ENCODE results near the gene GMDS. TPM values are rescaled to one million over a fixed set of nuclear protein-coding genes. Genes with fewer than 3 reads are reported as not detected.

The GMDS gene
- total and polyA plus RNA-seq, 2 donors = 19.9 to 28.4 TPM

- DNase-seq (ENCODE audit: low read depth in 6 of 9, low spot score in 9 of 9) = no peak
- WGBS = 74% methylated on average over 8 of the region's 8 CpGs
- peaks cover 0 to 4% of the 10 kb centered on the region in 2 donors for H3K4me1 ChIP-seq (ENCODE audit: control insufficient read depth in 2 of 2, insufficient read depth in 2 of 2, low read length in 2 of 2)
- H3K27me3 ChIP-seq (ENCODE audit: control insufficient read depth in 2 of 2, insufficient read depth in 1 of 2, low read length in 1 of 2) = peaks cover 50 to 94% of the 10 kb centered on the region in 2 donors
- H3K9me3 ChIP-seq (ENCODE audit: control insufficient read depth in 2 of 2, insufficient read depth in 1 of 2, low read length in 1 of 2) = no peaks in the 10 kb centered on the region
- no peak overlapping the region for H3K4me3 ChIP-seq (ENCODE audit: low read length in 2 of 2)
- H3K36me3 ChIP-seq (ENCODE audit: control insufficient read depth in 2 of 2, insufficient read depth in 2 of 2, low read length in 1 of 2) = no peaks in the 10 kb centered on the region
- no peak overlapping the region for H3K27ac ChIP-seq (ENCODE audit: low read depth in 1 of 2, low read length in 1 of 2)
These were observed 648.2 kb downstream of the GMDS start for GRCh38 chr6:1597121-1597744.

DNA sequence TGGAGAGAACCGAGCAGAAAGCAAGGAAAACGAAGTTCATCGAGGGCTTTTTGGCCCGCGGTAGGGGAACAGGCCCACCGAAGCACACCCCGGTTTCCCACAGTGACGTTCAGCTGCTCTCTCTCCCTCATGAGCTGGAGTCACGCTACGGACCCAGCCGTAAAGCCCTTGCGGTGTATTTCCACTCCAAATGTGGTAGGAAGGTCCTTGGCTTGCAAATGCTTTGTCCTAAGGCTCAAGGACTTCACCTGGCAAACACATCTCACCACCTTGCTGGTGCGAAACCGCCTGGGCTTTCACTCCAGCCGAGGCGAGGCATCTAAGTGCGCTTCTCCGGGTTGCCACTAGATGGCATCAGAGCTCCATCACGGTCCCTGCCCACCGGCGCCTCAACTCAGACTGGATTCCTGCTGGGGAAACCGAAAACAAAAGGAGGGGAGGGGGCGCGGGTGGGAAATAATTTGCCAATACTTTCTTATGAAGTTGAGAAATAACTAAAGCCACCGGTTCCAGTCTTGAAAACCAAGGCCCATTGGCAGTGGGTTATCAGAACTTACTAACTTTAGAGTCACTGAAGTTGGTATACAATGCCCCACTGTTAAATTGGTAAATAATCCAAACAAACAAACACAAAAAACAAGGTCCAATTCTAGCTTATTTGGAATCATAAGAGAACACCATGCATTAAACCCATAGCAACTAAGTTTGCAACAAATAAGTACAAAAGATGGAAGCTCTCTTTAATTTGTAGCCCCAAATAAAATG, 649.1 kb downstream of the GMDS start:
- H3K27me3 ChIP-seq (ENCODE audit: control insufficient read depth in 2 of 2, insufficient read depth in 1 of 2, low read length in 1 of 2) = peaks cover 40 to 91% of the 10 kb centered on the region in 2 donors
- no peak overlapping the region for H3K27ac ChIP-seq (ENCODE audit: low read depth in 1 of 2, low read length in 1 of 2)
- no peaks in the 10 kb centered on the region for H3K36me3 ChIP-seq (ENCODE audit: control insufficient read depth in 2 of 2, insufficient read depth in 2 of 2, low read length in 1 of 2)
- H3K4me3 ChIP-seq (ENCODE audit: low read length in 2 of 2) = no peak overlapping the region
- H3K4me1 ChIP-seq (ENCODE audit: control insufficient read depth in 2 of 2, insufficient read depth in 2 of 2, low read length in 2 of 2) = peaks cover 0 to 4% of the 10 kb centered on the region in 2 donors
- DNase-seq (ENCODE audit: low read depth in 6 of 9, low spot score in 9 of 9) = peak in 3 of 9 donors; percentile 61 to 75 (median 70)
- 20% methylated on average over 25 of the region's 25 CpGs for WGBS
- H3K9me3 ChIP-seq (ENCODE audit: control insufficient read depth in 2 of 2, insufficient read depth in 1 of 2, low read length in 1 of 2) = no peaks in the 10 kb centered on the region

- H3K4me1 ChIP-seq (ENCODE audit: control insufficient read depth in 2 of 2, insufficient read depth in 2 of 2, low read length in 2 of 2) = peaks cover 0 to 4% of the 10 kb centered on the region in 2 donors
- no peaks in the 10 kb centered on the region for H3K36me3 ChIP-seq (ENCODE audit: control insufficient read depth in 2 of 2, insufficient read depth in 2 of 2, low read length in 1 of 2)
- DNase-seq (ENCODE audit: low read depth in 6 of 9, low spot score in 9 of 9) = no peak
- no peak overlapping the region for H3K27ac ChIP-seq (ENCODE audit: low read depth in 1 of 2, low read length in 1 of 2)
- H3K9me3 ChIP-seq (ENCODE audit: control insufficient read depth in 2 of 2, insufficient read depth in 1 of 2, low read length in 1 of 2) = no peaks in the 10 kb centered on the region
- peaks cover 33 to 85% of the 10 kb centered on the region in 2 donors for H3K27me3 ChIP-seq (ENCODE audit: control insufficient read depth in 2 of 2, insufficient read depth in 1 of 2, low read length in 1 of 2)
- 67% methylated on average over 28 of the region's 28 CpGs for WGBS
- no peak overlapping the region for H3K4me3 ChIP-seq (ENCODE audit: low read length in 2 of 2)
These were observed 649.9 kb downstream of the GMDS start for GRCh38 chr6:1595271-1596087.

DNA sequence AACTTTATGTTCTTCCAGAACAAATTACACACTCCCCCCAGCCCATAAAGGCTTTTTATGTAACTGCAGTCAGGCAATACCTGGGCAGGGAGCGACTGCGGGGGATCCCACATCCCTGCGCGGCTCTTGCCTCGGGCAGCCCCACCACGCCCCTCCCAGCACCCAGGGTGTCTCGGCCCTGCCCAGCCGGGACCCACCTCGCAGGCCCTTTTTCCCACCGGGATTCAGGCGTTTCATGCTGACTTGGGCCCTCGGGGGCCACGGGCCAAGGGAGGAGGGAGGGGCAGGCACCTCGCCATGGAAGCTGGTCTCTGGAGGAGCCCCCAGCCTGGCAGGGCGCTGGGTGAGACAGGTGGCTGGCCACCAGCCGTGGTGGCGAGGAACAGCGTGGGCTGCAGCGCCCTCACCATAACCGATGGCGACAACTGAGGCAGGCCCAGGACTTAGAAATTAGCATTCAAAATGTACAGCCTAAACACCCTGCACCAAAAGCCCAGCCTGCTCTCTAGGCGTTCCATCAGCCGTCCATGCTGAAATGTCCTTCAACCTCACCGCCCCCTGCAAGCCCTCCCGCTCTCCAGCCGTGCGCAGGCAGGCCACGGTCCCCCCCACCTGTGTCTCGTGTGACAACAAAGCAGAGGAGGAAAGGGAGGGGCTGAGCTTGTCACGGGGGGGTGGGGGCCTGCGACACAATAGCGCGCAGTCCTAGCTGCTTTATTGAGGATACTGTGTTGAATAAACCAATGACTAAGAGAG, 650.8 kb downstream of the GMDS start:
- no peak for DNase-seq (ENCODE audit: low read depth in 6 of 9, low spot score in 9 of 9)
- Histone ChIP-seq H3K36me3 (ENCODE audit: control insufficient read depth in 2 of 2, insufficient read depth in 2 of 2, low read length in 1 of 2) (no peaks in the 10 kb centered on the region), H3K9me3 (ENCODE audit: control insufficient read depth in 2 of 2, insufficient read depth in 1 of 2, low read length in 1 of 2) (no peaks in the 10 kb centered on the region), H3K4me1 (ENCODE audit: control insufficient read depth in 2 of 2, insufficient read depth in 2 of 2, low read length in 2 of 2) (peaks cover 0 to 4% of the 10 kb centered on the region in 2 donors), H3K27ac (ENCODE audit: low read depth in 1 of 2, low read length in 1 of 2) (no peak overlapping the region), H3K27me3 (ENCODE audit: control insufficient read depth in 2 of 2, insufficient read depth in 1 of 2, low read length in 1 of 2) (peaks cover 25 to 77% of the 10 kb centered on the region in 2 donors), H3K4me3 (ENCODE audit: low read length in 2 of 2) (no peak overlapping the region)
- WGBS = 86% methylated on average over 33 of the region's 33 CpGs

GRCh38 chr6:1593958-1594314, 651.5 kb downstream of the GMDS start:
- H3K36me3 ChIP-seq (ENCODE audit: control insufficient read depth in 2 of 2, insufficient read depth in 2 of 2, low read length in 1 of 2) = no peaks in the 10 kb centered on the region
- H3K27me3 ChIP-seq (ENCODE audit: control insufficient read depth in 2 of 2, insufficient read depth in 1 of 2, low read length in 1 of 2) = peaks cover 20 to 72% of the 10 kb centered on the region in 2 donors
- 84% methylated on average over 22 of the region's 22 CpGs for WGBS
- H3K4me1 ChIP-seq (ENCODE audit: control insufficient read depth in 2 of 2, insufficient read depth in 2 of 2, low read length in 2 of 2) = peaks cover 0 to 4% of the 10 kb centered on the region in 2 donors
- no peaks in the 10 kb centered on the region for H3K9me3 ChIP-seq (ENCODE audit: control insufficient read depth in 2 of 2, insufficient read depth in 1 of 2, low read length in 1 of 2)
- H3K27ac ChIP-seq (ENCODE audit: low read depth in 1 of 2, low read length in 1 of 2) = no peak overlapping the region
- no peak for DNase-seq (ENCODE audit: low read depth in 6 of 9, low spot score in 9 of 9)
- H3K4me3 ChIP-seq (ENCODE audit: low read length in 2 of 2) = no peak overlapping the region

DNA sequence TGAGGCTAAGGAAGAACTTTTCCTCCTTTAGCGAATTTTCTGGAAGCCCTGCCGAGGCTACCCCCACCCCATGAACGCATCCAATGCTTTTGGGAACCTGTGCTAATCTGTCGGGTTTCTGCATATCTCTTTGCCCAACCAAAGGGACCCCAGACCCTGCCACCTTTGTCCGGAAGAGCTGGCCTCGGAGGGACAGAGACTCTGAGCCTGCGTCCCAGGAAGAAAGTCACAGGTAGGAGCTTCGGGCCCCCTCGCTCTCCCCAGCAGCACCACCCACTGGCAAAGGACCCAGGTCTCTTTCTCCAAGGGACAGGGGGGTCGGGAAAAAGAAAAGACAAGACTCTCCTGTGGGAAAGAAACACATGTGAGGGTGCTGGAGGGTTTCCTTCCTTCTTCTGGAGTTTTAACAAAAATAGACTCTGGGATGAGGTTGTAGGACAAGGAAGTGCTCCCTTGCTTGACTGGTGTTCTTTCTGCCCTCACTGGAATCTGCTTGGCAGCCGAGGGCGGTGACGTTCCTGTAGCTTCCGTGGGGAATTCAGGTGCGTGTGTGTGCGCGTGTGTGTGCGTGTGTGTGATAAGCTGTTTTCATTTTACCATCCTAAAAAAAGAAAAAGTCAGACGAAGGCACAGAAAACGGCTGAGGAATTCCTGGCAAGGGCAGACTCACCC, 652.0 kb downstream of the GMDS start:
- Histone ChIP-seq H3K27ac (ENCODE audit: low read depth in 1 of 2, low read length in 1 of 2) (no peak overlapping the region), H3K4me1 (ENCODE audit: control insufficient read depth in 2 of 2, insufficient read depth in 2 of 2, low read length in 2 of 2) (peaks cover 0 to 4% of the 10 kb centered on the region in 2 donors), H3K4me3 (ENCODE audit: low read length in 2 of 2) (no peak overlapping the region), H3K27me3 (ENCODE audit: control insufficient read depth in 2 of 2, insufficient read depth in 1 of 2, low read length in 1 of 2) (peaks cover 15 to 66% of the 10 kb centered on the region in 2 donors), H3K9me3 (ENCODE audit: control insufficient read depth in 2 of 2, insufficient read depth in 1 of 2, low read length in 1 of 2) (no peaks in the 10 kb centered on the region), H3K36me3 (ENCODE audit: control insufficient read depth in 2 of 2, insufficient read depth in 2 of 2, low read length in 1 of 2) (no peaks in the 10 kb centered on the region)
- WGBS = 83% methylated on average over 20 of the region's 20 CpGs
- DNase-seq (ENCODE audit: low read depth in 6 of 9, low spot score in 9 of 9) = no peak

DNA sequence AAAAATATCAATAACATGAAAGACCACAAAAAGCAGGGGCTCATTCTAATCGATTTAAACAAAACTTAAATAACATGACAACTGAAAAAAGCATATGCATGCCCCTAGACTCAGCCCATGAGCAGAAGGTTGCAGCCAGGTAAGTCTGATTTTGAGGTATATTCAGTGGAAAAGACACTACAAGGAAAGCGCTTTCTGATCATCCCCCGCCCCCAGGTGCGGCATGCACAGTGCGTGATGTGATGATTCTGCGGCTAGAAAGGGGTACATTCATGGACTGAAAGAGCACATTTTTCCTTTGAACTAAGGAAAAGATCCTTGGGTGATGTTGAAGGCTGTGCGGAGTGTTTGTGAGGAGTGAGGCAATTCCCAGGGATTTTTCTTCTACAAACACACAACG, 652.6 kb downstream of the GMDS start:
- H3K27ac ChIP-seq (ENCODE audit: low read depth in 1 of 2, low read length in 1 of 2) = no peak overlapping the region
- H3K9me3 ChIP-seq (ENCODE audit: control insufficient read depth in 2 of 2, insufficient read depth in 1 of 2, low read length in 1 of 2) = no peaks in the 10 kb centered on the region
- WGBS = 96% methylated on average over 8 of the region's 8 CpGs
- H3K4me3 ChIP-seq (ENCODE audit: low read length in 2 of 2) = no peak overlapping the region
- peaks cover 0 to 4% of the 10 kb centered on the region in 2 donors for H3K4me1 ChIP-seq (ENCODE audit: control insufficient read depth in 2 of 2, insufficient read depth in 2 of 2, low read length in 2 of 2)
- no peaks in the 10 kb centered on the region for H3K36me3 ChIP-seq (ENCODE audit: control insufficient read depth in 2 of 2, insufficient read depth in 2 of 2, low read length in 1 of 2)
- H3K27me3 ChIP-seq (ENCODE audit: control insufficient read depth in 2 of 2, insufficient read depth in 1 of 2, low read length in 1 of 2) = peaks cover 12 to 61% of the 10 kb centered on the region in 2 donors
- DNase-seq (ENCODE audit: low read depth in 6 of 9, low spot score in 9 of 9) = no peak

- no peak for DNase-seq (ENCODE audit: low read depth in 6 of 9, low spot score in 9 of 9)
- no peak overlapping the region for H3K27ac ChIP-seq (ENCODE audit: low read depth in 1 of 2, low read length in 1 of 2)
- no peak overlapping the region for H3K4me3 ChIP-seq (ENCODE audit: low read length in 2 of 2)
- WGBS = 94% methylated on average over 6 of the region's 6 CpGs
- H3K36me3 ChIP-seq (ENCODE audit: control insufficient read depth in 2 of 2, insufficient read depth in 2 of 2, low read length in 1 of 2) = no peaks in the 10 kb centered on the region
- H3K4me1 ChIP-seq (ENCODE audit: control insufficient read depth in 2 of 2, insufficient read depth in 2 of 2, low read length in 2 of 2) = peaks cover 0 to 4% of the 10 kb centered on the region in 2 donors
- peaks cover 8 to 52% of the 10 kb centered on the region in 2 donors for H3K27me3 ChIP-seq (ENCODE audit: control insufficient read depth in 2 of 2, insufficient read depth in 1 of 2, low read length in 1 of 2)
- no peaks in the 10 kb centered on the region for H3K9me3 ChIP-seq (ENCODE audit: control insufficient read depth in 2 of 2, insufficient read depth in 1 of 2, low read length in 1 of 2)
These were observed 653.5 kb downstream of the GMDS start for GRCh38 chr6:1591926-1592325.
